NB4 (cell line): ENCODE measurements around the gene SV2C.
"Not testable (repeated sequence)": the region's sequence is repeated elsewhere in the genome, so short reads cannot be mapped to it uniquely, and the experiment has no call there.

Source experiments
- DNase-seq: peaks from one replicate; pipeline ENCODE4 v3.0.0; 2010; ENCODE audit warnings: low read depth
- H3K4me3 ChIP-seq: one replicate; pipeline ENCODE4 v1.5.1; 2011; ENCODE audit warnings: mild to moderate bottlenecking, low read depth, low read length, moderate library complexity
- MYC ChIP-seq: IDR thresholded peaks from 2 replicates; pipeline ENCODE4 v1.6.1; 2011; ENCODE audit warnings: low read depth, low read length
- POLR2A ChIP-seq: IDR thresholded peaks from 2 replicates; pipeline ENCODE4 v1.6.1; 2011; ENCODE audit warnings: mild to moderate bottlenecking; ENCODE audit not compliant: insufficient read length; ENCODE audit errors: extremely low read depth
- TF ChIP-seq, protein P1 (sequence below): IDR thresholded peaks from one replicate; pipeline ENCODE4 v1.5.1; 2012; ENCODE audit warnings: low read depth, low read length
- TF ChIP-seq, protein P2 (sequence below): IDR thresholded peaks from 2 replicates; pipeline ENCODE4 v1.6.1; 2011; ENCODE audit warnings: low read depth, low read length

The SV2C gene

GRCh38 chr5:76319673-76320072 lies 236.5 kb downstream of the SV2C start:
- TF ChIP-seq MYC (no peak), POLR2A (no peak)
- DNase-seq = no peak
- no peak overlapping the region for H3K4me3 ChIP-seq

GRCh38 chr5:76323494-76323893 lies 240.3 kb downstream of the SV2C start:
- not testable (repeated sequence) for DNase-seq, H3K4me3 ChIP-seq

DNA sequence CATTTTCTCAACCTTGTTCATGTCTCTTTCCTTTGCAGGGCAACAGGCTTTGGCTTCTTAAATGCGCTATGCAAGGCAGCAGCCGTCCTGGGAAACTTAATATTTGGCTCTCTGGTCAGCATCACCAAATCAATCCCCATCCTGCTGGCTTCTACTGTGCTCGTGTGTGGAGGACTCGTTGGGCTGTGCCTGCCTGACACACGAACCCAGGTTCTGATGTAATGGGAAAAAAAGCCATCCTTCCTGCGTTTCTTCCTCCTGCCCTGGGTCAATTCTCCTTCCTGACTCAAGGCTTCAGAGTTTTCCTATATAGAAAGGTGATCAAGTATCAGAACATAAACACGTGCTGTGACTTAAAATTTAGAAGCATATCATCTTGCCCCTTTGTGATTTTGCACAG lies 242.1 kb downstream of the SV2C start:
- H3K4me3 ChIP-seq = no peak overlapping the region
- no peak for DNase-seq
- TF ChIP-seq MYC = no peak
- TF ChIP-seq, protein P1, sequence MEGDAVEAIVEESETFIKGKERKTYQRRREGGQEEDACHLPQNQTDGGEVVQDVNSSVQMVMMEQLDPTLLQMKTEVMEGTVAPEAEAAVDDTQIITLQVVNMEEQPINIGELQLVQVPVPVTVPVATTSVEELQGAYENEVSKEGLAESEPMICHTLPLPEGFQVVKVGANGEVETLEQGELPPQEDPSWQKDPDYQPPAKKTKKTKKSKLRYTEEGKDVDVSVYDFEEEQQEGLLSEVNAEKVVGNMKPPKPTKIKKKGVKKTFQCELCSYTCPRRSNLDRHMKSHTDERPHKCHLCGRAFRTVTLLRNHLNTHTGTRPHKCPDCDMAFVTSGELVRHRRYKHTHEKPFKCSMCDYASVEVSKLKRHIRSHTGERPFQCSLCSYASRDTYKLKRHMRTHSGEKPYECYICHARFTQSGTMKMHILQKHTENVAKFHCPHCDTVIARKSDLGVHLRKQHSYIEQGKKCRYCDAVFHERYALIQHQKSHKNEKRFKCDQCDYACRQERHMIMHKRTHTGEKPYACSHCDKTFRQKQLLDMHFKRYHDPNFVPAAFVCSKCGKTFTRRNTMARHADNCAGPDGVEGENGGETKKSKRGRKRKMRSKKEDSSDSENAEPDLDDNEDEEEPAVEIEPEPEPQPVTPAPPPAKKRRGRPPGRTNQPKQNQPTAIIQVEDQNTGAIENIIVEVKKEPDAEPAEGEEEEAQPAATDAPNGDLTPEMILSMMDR = no peak
- no peak for TF ChIP-seq POLR2A
- TF ChIP-seq, protein P2, sequence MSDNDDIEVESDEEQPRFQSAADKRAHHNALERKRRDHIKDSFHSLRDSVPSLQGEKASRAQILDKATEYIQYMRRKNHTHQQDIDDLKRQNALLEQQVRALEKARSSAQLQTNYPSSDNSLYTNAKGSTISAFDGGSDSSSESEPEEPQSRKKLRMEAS = no peak

DNA sequence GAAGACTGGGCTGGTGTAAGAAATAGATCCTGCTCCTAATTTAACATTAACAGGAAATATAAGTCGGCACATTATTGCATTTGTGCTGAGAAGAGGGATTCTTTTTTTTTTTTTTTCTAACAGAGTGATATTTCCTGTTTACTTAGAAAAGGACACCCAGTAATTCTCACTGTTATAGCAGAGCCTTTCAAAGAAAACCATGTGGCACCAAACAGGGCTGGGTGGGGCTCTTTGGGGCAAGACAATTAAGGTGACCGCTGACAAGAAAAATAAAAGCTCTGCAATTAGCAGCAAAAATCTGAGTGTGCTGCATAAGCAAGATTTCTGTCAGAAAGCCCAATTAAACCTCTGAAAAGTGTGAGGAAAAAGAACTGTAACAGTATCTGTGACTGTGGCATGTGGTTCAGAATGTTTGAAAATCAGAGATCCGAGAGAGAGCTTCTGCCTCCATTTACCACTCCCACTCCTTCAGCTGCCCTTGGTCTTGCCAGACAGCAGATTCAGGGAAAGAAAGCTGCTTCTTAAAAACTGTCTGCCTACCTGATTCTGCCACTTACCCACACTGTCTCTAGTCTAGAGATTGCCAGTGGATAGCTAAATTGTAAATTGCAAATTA lies 242.8 kb downstream of the SV2C start:
- no peak for DNase-seq
- TF ChIP-seq POLR2A (no peak), MYC (no peak)
- TF ChIP-seq, protein P1 = no peak
- TF ChIP-seq, protein P2 = no peak
- H3K4me3 ChIP-seq = no peak overlapping the region

DNA sequence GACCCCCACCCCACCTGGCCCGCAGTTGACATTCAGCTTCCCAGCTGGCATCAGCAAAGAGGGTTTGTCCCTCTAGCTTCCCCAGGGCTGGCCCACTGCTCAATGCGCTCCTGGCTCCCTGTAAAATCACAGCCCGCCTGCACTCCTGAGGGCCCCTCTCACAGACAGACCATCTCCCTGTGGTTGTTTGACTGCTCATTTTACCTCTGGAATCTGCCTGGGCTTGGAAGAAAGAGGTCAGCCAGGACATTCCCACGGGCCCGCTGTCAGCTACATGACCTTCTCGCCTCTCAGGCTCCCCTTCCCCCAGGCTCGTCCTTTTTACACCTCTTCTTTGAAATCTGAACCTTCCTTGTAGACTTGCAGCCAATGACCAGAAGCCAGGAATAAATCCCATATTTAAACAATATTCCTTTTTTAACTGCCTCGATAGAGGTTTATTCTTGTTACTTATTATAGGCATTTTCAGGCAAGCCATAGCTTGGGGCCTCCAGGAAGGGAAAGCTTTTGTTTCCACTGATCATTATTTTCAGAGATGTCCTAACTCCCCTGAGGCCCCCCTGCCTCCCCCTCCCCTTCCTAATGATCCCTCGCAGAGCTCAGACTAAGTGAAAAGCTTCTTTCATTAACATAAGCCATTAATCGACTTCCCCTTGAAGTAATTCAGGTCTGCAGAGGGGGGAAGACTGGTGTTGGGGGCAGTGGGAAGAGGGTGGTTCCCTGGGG lies 243.6 kb downstream of the SV2C start:
- DNase-seq = no peak
- H3K4me3 ChIP-seq = no peak overlapping the region
- TF ChIP-seq POLR2A (no peak), MYC (no peak)
- TF ChIP-seq, protein P1 = no peak
- TF ChIP-seq, protein P2 = no peak

GRCh38 chr5:76329346-76329745 lies 246.2 kb downstream of the SV2C start:
- H3K4me3 ChIP-seq = no peak overlapping the region
- no peak for DNase-seq
- TF ChIP-seq MYC (no peak), POLR2A (no peak)

DNA sequence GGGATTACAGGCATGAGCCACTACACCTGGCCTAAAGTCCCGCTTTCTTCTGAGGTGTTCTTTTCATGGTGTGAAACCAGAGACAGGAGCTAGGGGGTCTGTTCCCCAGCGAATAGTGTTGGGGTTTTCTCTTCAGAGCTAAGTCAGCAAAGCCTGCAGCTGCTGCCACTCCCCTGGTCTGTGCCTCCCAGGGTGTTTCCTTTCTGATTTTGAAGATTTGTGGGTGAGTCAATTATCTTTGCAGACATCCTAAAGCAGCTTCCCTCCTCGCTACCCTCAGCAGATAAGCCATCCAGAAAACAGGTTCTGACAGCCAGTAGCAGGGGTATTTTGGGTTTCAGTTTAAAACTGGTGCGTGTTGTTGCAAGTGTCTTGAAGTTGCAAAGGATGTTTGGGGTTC lies 247.9 kb downstream of the SV2C start:
- TF ChIP-seq MYC = no peak
- TF ChIP-seq, protein P2 = no peak
- TF ChIP-seq, protein P1 = no peak
- TF ChIP-seq POLR2A = no peak
- peak; percentile 28 for DNase-seq
- no peak overlapping the region for H3K4me3 ChIP-seq
